DOHH2 (cell line): Measurements from ENCODE around the gene PLCB2.

ENCODE experiments used
- EZH2phosphoT487 ChIP-seq: fragments of 200-600 bp; sonication (generic); IDR thresholded peaks from 2 replicates; pipeline ENCODE4 v1.6.1; 2017; ENCODE audit warnings: borderline replicate concordance, mild to moderate bottlenecking, antibody characterized with exemption, low read length, moderate library complexity, mixed read lengths
- TF ChIP-seq, protein P1 (sequence below): fragments of 200-600 bp; sonication (generic); IDR thresholded peaks from one replicate; pipeline ENCODE4 v1.5.1; 2014; ENCODE audit warnings: antibody characterized with exemption, mild to moderate bottlenecking, low read depth, low read length; ENCODE audit not compliant: poor library complexity, severe bottlenecking

DNA sequence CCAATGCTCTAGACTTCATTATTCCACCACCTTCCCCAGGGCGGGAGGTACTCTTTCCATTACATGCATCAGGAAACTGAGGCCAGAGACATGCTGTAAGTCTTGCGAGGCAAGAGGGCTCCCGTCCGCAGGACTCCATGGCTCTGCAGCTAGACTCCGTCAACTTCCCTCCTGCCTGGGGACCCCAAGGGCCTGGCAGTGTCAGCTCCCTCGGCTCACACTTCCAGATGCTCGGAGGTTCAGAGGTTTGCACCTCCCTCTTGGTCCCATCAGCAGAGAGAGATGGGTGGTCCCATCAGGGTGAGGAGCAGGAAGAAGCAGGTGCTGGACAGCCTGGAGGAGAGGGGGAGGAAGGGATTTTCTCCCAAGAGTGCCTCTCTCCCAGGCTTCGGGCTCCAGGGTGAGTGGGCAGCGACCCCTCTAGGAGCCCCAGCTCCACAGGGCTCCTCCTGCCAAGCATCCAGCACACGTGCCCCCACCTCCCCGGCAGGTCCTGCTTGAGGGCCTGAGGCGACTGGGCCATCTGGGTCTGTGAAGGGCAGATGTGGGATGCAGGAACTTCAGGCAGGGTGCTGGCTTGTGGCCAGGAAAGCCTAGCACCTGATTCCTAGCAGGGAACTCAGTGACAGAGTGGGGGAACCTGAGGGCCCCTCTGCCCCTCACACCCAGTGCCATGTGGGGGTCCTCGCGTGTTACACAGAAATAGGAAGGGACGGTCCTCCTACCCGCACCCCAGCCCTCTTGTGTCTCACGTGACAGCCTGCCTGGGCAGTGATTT is 59.5 kb downstream of the PLCB2 start:
- TF ChIP-seq EZH2phosphoT487 = no peak
- TF ChIP-seq, protein P1, sequence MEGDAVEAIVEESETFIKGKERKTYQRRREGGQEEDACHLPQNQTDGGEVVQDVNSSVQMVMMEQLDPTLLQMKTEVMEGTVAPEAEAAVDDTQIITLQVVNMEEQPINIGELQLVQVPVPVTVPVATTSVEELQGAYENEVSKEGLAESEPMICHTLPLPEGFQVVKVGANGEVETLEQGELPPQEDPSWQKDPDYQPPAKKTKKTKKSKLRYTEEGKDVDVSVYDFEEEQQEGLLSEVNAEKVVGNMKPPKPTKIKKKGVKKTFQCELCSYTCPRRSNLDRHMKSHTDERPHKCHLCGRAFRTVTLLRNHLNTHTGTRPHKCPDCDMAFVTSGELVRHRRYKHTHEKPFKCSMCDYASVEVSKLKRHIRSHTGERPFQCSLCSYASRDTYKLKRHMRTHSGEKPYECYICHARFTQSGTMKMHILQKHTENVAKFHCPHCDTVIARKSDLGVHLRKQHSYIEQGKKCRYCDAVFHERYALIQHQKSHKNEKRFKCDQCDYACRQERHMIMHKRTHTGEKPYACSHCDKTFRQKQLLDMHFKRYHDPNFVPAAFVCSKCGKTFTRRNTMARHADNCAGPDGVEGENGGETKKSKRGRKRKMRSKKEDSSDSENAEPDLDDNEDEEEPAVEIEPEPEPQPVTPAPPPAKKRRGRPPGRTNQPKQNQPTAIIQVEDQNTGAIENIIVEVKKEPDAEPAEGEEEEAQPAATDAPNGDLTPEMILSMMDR = no peak
